AG09319 (cell line): Measurements from ENCODE around the gene ERV3-1.
"Not testable (repeated sequence)": the region's sequence is repeated elsewhere in the genome, so short reads cannot be mapped to it uniquely, and the experiment has no call there.

Source experiments
- DNase-seq: peaks from one replicate; pipeline ENCODE4 v3.0.0-alpha.2; 2010; ENCODE audit warnings: low read depth; ENCODE audit errors: extremely low read depth
- CTCF ChIP-seq: IDR thresholded peaks from 2 replicates; pipeline ENCODE4 v1.5.1; 2011; ENCODE audit warnings: low read depth, mild to moderate bottlenecking, inconsistent platforms, low read length, moderate library complexity

Gene ERV3-1

GRCh38 chr7:65007036-65007435 lies 549 bp upstream of the ERV3-1 start:
- not testable (repeated sequence) for DNase-seq

DNA sequence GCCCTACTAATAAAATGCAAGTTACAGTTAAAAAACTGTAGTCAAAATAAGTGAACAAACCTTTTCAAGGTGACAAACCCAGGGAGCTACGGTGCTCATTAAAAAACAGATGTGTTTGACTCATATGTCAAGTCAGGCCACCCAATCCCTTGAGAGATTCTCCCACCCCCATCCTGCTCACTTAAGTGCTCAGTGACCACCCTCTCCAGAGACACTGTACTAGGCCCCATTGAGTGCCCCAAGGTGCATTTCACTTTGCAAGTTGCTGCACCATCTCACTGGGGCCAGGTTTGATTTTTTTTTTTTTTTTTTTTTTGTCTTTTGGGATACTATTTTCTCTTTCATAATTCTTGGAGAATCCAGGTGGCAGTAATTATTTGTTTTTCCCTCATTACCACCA lies 1.9 kb downstream of the ERV3-1 start:
- TF ChIP-seq CTCF: no peak
- no peak for DNase-seq

DNA sequence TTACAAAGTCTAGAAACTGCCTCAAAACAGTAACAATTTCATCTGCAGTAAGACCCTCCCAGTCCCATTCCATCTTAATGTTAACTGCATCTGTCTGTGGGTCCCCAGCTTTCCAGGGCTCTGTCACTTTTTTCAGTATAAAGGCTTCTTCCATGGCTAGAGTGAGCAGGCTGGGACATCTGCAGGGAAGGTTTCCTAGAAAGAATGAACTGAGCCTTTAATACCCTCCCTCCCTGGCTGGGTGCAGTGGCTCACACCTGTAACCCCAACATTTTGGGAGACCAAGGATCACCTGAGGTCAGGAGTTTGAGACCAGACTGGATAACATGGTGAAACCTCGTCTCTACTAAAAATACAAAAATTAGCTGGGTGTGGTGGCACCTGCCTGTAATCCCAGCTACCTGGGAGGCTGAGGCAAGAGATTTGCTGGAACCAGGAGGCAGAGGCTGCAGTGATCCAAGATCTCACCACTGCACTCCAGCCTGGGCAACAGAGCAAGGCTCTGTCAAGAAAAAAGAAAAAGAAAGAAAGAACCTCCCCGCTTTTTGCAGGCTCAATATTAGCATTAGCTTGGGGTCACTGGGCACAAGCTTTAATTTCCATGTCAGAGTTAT lies 3.4 kb downstream of the ERV3-1 start:
- no peak for DNase-seq
- no peak for TF ChIP-seq CTCF

GRCh38 chr7:65001291-65001814 lies 5.1 kb downstream of the ERV3-1 start:
- no peak for TF ChIP-seq CTCF
- DNase-seq: no peak

GRCh38 chr7:64999165-65000004 lies 7.1 kb downstream of the ERV3-1 start:
- DNase-seq: no peak
- no peak for TF ChIP-seq CTCF

DNA sequence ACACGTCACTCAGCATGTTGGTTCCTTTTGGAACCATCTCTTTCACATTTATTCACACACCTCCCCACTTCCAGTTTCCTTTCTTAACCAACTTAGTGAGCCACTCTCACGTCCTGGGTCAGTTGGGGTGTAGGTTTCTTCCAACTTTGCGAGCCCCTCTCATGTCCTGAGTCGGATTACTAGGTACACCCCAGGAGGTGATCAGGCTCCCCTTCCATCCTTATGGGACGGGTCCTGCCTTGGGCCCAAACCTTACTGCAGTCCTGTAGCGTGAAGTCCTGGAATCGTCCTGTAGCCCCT lies 7.7 kb downstream of the ERV3-1 start:
- DNase-seq: no peak
- TF ChIP-seq CTCF: no peak

DNA sequence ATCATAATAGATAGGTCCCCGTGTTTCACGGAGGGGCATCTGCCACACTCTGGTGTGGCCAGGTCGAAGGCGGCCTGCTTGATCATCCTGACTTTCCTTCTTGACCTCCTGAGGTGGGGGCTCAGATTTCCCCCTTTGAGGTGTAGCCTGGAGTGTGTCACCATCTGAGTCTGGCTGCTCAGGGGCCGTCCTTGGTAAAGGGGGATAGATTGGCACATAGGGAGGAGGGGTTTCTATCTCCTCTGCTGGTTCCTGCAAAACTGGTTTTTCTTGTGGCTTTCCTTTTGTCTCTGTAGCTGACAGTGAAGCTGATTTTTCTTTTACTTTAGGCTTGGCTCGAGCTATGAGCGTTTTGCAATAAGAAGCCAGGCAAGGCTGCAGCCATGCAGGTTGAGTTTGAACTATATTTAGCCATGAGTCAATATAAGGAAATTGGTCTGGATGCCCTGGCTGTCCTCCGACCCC lies 8.5 kb downstream of the ERV3-1 start:
- DNase-seq: no peak

More for the DNA sequence above, 8.5 kb downstream of the ERV3-1 start:
- no peak for TF ChIP-seq CTCF
